ENCODE data around the gene HRH4. TPM values are rescaled to one million over a fixed set of nuclear protein-coding genes. Genes with fewer than 3 reads are reported as not detected.

Gene HRH4, protein sequence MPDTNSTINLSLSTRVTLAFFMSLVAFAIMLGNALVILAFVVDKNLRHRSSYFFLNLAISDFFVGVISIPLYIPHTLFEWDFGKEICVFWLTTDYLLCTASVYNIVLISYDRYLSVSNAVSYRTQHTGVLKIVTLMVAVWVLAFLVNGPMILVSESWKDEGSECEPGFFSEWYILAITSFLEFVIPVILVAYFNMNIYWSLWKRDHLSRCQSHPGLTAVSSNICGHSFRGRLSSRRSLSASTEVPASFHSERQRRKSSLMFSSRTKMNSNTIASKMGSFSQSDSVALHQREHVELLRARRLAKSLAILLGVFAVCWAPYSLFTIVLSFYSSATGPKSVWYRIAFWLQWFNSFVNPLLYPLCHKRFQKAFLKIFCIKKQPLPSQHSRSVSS
- total RNA-seq = under 1 TPM; 0.54 to 0.89 TPM
- polyA plus RNA-seq = under 1 TPM in 1 of 2 donors, not detected in 1; 0.19 TPM
- long read RNA-seq, donor 1 = 0 reads
- long read RNA-seq, donor 2 = 0 reads
- long read RNA-seq, donor 3 = 0 reads
- long read RNA-seq, donor 4 = 0 reads
- long read RNA-seq, donor 5 = 0 reads

DNA sequence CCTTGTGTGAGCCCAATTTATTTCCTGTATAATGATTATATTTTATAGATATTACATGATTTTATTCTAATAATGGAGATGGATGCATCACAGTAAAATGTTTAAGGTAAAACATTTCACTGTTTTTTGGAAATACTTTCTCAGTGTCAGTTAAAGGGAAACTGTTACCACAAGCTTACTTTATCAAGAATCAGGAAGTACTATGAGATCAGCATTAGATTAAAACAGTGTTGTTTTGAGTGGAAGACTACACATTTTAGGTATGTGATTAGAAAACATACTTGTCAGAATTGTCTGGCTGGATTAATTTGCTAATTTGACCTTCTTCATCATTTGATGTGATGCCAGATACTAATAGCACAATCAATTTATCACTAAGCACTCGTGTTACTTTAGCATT, at the start of gene HRH4:
Gene HRH4 (plus strand): TSS at position 250 of the 400 bp plus-strand sequence. CDS start 92 bp downstream, at position 342.
- 27 to 58% methylated on average over 1 of the region's 1 CpG for WGBS, 2 donors
- DNase-seq (no peak), ATAC-seq (ENCODE audit: insufficient read depth, low FRiP score) (no peak)
- Histone ChIP-seq H3K27me3 (ENCODE audit: control insufficient read depth in 3 of 3, insufficient read depth in 3 of 3, low read length in 2 of 3) (no peaks in the 10 kb centered on the region), H3K9me3 (ENCODE audit: control insufficient read depth in 4 of 4, insufficient read depth in 3 of 4, low read length in 3 of 4) (no peaks in the 10 kb centered on the region), H3K4me1 (ENCODE audit: control insufficient read depth in 5 of 5, insufficient read depth in 5 of 5, low read length in 5 of 5) (no peaks in the 10 kb centered on the region), H3K36me3 (ENCODE audit: control insufficient read depth in 4 of 4, insufficient read depth in 4 of 4, low read length in 4 of 4) (no peaks in the 10 kb centered on the region), H3K9ac (ENCODE audit: insufficient read depth in 1 of 2, low read length in 2 of 2) (no peak within 1 kb of the TSS), H3K27ac (ENCODE audit: low read depth in 1 of 2, low read length in 1 of 2) (no peak within 1 kb of the TSS), H3K4me3 (no peak within 1 kb of the TSS)
- TF ChIP-seq, protein P1, sequence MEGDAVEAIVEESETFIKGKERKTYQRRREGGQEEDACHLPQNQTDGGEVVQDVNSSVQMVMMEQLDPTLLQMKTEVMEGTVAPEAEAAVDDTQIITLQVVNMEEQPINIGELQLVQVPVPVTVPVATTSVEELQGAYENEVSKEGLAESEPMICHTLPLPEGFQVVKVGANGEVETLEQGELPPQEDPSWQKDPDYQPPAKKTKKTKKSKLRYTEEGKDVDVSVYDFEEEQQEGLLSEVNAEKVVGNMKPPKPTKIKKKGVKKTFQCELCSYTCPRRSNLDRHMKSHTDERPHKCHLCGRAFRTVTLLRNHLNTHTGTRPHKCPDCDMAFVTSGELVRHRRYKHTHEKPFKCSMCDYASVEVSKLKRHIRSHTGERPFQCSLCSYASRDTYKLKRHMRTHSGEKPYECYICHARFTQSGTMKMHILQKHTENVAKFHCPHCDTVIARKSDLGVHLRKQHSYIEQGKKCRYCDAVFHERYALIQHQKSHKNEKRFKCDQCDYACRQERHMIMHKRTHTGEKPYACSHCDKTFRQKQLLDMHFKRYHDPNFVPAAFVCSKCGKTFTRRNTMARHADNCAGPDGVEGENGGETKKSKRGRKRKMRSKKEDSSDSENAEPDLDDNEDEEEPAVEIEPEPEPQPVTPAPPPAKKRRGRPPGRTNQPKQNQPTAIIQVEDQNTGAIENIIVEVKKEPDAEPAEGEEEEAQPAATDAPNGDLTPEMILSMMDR (IDR thresholded peaks at IDR 0.05; ENCODE audit: control extremely low read depth, extremely low read depth) = no peak

DNA sequence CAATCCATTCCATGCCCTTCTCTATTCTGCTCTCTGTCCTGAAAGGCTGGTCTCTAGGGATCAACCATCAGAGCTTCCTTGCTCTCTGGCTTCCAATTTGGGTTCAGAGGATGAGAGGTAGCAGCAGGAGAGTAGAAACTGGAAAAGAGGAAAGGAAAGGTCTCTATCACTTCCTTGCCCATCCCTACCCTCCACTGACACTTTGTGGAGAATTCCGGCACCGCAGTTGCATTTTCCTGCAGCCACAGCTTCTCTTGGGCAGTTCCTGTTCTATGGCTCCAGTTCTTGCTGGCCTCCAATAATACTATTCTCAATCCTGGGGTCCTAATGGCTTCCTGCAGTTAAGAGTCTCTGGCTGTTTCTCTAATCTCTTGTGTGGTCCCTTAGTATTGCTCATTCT, 47.3 kb upstream of the HRH4 start:
- peak in 1 of 3 donors; percentile 39 for DNase-seq
- Histone ChIP-seq H3K36me3 (ENCODE audit: control insufficient read depth in 4 of 4, insufficient read depth in 4 of 4, low read length in 4 of 4) (no peaks in the 10 kb centered on the region), H3K9me3 (ENCODE audit: control insufficient read depth in 4 of 4, insufficient read depth in 3 of 4, low read length in 3 of 4) (peaks cover 0 to 2% (median 0%) of the 10 kb centered on the region in 4 donors), H3K27me3 (ENCODE audit: control insufficient read depth in 3 of 3, insufficient read depth in 3 of 3, low read length in 2 of 3) (peaks cover 0 to 2% (median 0%) of the 10 kb centered on the region in 3 donors), H3K4me3 (no peak overlapping the region), H3K9ac (ENCODE audit: insufficient read depth in 1 of 2, low read length in 2 of 2) (no peak overlapping the region), H3K4me1 (ENCODE audit: control insufficient read depth in 5 of 5, insufficient read depth in 5 of 5, low read length in 5 of 5) (no peaks in the 10 kb centered on the region), H3K27ac (ENCODE audit: low read depth in 1 of 2, low read length in 1 of 2) (no peak overlapping the region)
- ATAC-seq (ENCODE audit: insufficient read depth, low FRiP score) = no peak
- TF ChIP-seq, protein P1 (IDR thresholded peaks at IDR 0.05; ENCODE audit: control extremely low read depth, extremely low read depth) = peak; percentile 4
- 78 to 89% methylated on average over 2 of the region's 2 CpGs for WGBS, 2 donors

DNA sequence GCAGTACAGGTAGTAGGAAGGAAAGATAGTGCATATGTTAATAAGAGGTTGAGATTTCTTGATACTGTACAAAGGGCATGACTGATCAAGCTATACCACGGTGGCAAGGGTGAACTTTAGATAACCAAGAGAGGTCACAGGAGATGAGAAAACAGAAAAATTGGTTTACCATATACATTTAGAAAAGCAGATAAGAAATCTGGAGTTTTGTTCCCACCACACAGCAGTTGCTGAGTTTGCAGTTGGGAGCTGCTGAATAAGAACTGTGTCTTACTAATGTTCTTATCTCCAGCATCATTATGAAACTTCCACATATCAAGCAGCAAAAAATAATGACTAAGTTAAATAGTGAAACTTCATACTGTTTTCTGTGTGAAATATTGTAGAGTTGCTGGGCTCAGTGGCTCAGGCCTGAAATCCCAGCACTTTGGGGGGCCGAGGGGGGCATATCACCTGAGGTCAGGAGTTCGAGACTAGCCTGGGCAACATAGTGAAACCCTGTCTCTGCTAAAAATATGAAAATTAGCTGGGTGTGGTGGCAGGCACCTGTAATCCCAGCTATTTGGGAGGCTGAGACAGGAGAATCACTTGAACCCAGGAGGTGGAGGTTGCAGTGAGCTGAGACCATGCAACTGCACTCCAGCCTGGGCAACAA, 46.0 kb upstream of the HRH4 start:
- TF ChIP-seq, protein P1 (IDR thresholded peaks at IDR 0.05; ENCODE audit: control extremely low read depth, extremely low read depth) = no peak
- no peak for ATAC-seq (ENCODE audit: insufficient read depth, low FRiP score)
- 81 to 91% methylated on average over 3 of the region's 3 CpGs for whole genome bisulfite sequencing, 2 donors

More for the DNA sequence above, 46.0 kb upstream of the HRH4 start:
- H3K9ac ChIP-seq (ENCODE audit: insufficient read depth in 1 of 2, low read length in 2 of 2) = no peak overlapping the region
- H3K4me1 ChIP-seq (ENCODE audit: control insufficient read depth in 5 of 5, insufficient read depth in 5 of 5, low read length in 5 of 5) = no peaks in the 10 kb centered on the region
- no peak for DNase-seq
- H3K4me3 ChIP-seq = no peak overlapping the region
- peaks cover 0 to 2% (median 0%) of the 10 kb centered on the region in 3 donors for H3K27me3 ChIP-seq (ENCODE audit: control insufficient read depth in 3 of 3, insufficient read depth in 3 of 3, low read length in 2 of 3)
- peaks cover 0 to 2% (median 0%) of the 10 kb centered on the region in 4 donors for H3K9me3 ChIP-seq (ENCODE audit: control insufficient read depth in 4 of 4, insufficient read depth in 3 of 4, low read length in 3 of 4)
- H3K36me3 ChIP-seq (ENCODE audit: control insufficient read depth in 4 of 4, insufficient read depth in 4 of 4, low read length in 4 of 4) = no peaks in the 10 kb centered on the region
- H3K27ac ChIP-seq (ENCODE audit: low read depth in 1 of 2, low read length in 1 of 2) = no peak overlapping the region

Measured in lung (tissue), 16 donors.